Activated T-cell treated with anti-CD3 and anti-CD28 coated beads, Interleukin-2, amount 50 U/mL, for 72 hours (primary cell): ENCODE measurements around the gene TYW3. TPM values are rescaled to one million over a fixed set of nuclear protein-coding genes. Genes with fewer than 3 reads are reported as not detected.

Experiments used
- ATAC-seq, 2 donors: fragments of 150-1000 bp; cut with Tn5 transposase; replicated peaks in 1 of 2; 2 replicates each; pipeline ENCODE4 v1.10.0; 2021; ENCODE audit warnings: moderate library complexity in 2 of 2, mild to moderate bottlenecking in 1 of 2
- DNase-seq, 2 donors: peaks; one replicate each; pipeline ENCODE4 v3.0.0; 2021 to 2022; ENCODE audit warnings: mixed read lengths in 1 of 2
- H3K27ac Mint-ChIP-seq: one replicate; pipeline ENCODE4 v1.8.0; 2022; ENCODE audit warnings: mild to moderate bottlenecking, moderate library complexity, mixed read lengths
- H3K27me3 Mint-ChIP-seq: one replicate; pipeline ENCODE4 v1.8.0; 2022; ENCODE audit warnings: low read depth, mixed read lengths
- H3K36me3 Mint-ChIP-seq, 2 donors: one replicate each; pipeline ENCODE4 v1.8.0; 2022; ENCODE audit warnings: mixed read lengths in 2 of 2, mild to moderate bottlenecking in 1 of 2; ENCODE audit not compliant: insufficient read depth in 2 of 2
- H3K4me1 Mint-ChIP-seq: one replicate; pipeline ENCODE4 v1.8.0; 2022; ENCODE audit warnings: low read depth, mixed read lengths
- H3K4me3 Mint-ChIP-seq, 2 donors: one replicate each; pipeline ENCODE4 v1.8.0; 2022; ENCODE audit warnings: mild to moderate bottlenecking in 2 of 2, mixed read lengths in 2 of 2, moderate library complexity in 2 of 2
- H3K9me3 Mint-ChIP-seq, 2 donors: one replicate each; pipeline ENCODE4 v1.8.0; 2022; ENCODE audit warnings: mixed read lengths in 2 of 2
- total RNA-seq, 2 donors: library from RNA; stranded (reverse); gene quantifications; one replicate each; pipeline ENCODE4 v1.2.3, GENCODE V29; 2022

The TYW3 gene
- total RNA-seq, 2 donors from 2014 or later, result 19.4 to 22.9 TPM

GRCh38 chr1:74779750-74780149, 46.8 kb downstream of the TYW3 start:
- peaks cover 13% of the 10 kb centered on the region for H3K27me3 Mint-ChIP-seq
- no peaks in the 10 kb centered on the region for H3K4me1 Mint-ChIP-seq
- no peak for ATAC-seq
- no peaks in the 10 kb centered on the region for H3K9me3 Mint-ChIP-seq
- DNase-seq, result no peak
- no peak overlapping the region for H3K4me3 Mint-ChIP-seq
- no peaks in the 10 kb centered on the region for H3K36me3 Mint-ChIP-seq
- H3K27ac Mint-ChIP-seq, result no peak overlapping the region

- DNase-seq, result no peak
- Mint-ChIP-seq H3K36me3 (no peaks in the 10 kb centered on the region), H3K27me3 (peaks cover 13% of the 10 kb centered on the region), H3K4me1 (no peaks in the 10 kb centered on the region), H3K4me3 (no peak overlapping the region), H3K27ac (no peak overlapping the region), H3K9me3 (no peaks in the 10 kb centered on the region)
- no peak for ATAC-seq
These were observed 47.6 kb downstream of the TYW3 start for GRCh38 chr1:74780594-74780993.

GRCh38 chr1:74785944-74786343, 53.0 kb downstream of the TYW3 start:
- Mint-ChIP-seq H3K4me3 (no peak overlapping the region), H3K4me1 (no peaks in the 10 kb centered on the region), H3K9me3 (peaks cover 0 to 2% of the 10 kb centered on the region in 2 donors), H3K27ac (no peak overlapping the region), H3K36me3 (no peaks in the 10 kb centered on the region), H3K27me3 (peaks cover 8% of the 10 kb centered on the region)
- no peak for ATAC-seq
- DNase-seq, result no peak

- H3K4me3 Mint-ChIP-seq, result no peak overlapping the region
- ATAC-seq (no peak), DNase-seq (no peak)
- H3K9me3 Mint-ChIP-seq, result peaks cover 0 to 2% of the 10 kb centered on the region in 2 donors
- no peaks in the 10 kb centered on the region for H3K36me3 Mint-ChIP-seq
- no peaks in the 10 kb centered on the region for H3K4me1 Mint-ChIP-seq
- peaks cover 6% of the 10 kb centered on the region for H3K27me3 Mint-ChIP-seq
- H3K27ac Mint-ChIP-seq, result no peak overlapping the region
These were observed 57.5 kb downstream of the TYW3 start for GRCh38 chr1:74790453-74790852.

GRCh38 chr1:74791491-74791890, 58.5 kb downstream of the TYW3 start:
- Mint-ChIP-seq H3K4me1 (no peaks in the 10 kb centered on the region), H3K9me3 (peaks cover 0 to 2% of the 10 kb centered on the region in 2 donors), H3K27ac (no peak overlapping the region), H3K36me3 (no peaks in the 10 kb centered on the region), H3K4me3 (no peak overlapping the region), H3K27me3 (peaks cover 6% of the 10 kb centered on the region)
- DNase-seq, result no peak
- no peak for ATAC-seq

GRCh38 chr1:74799119-74799657, 66.2 kb downstream of the TYW3 start:
- no peak overlapping the region for H3K4me3 Mint-ChIP-seq
- H3K4me1 Mint-ChIP-seq, result no peaks in the 10 kb centered on the region
- H3K9me3 Mint-ChIP-seq, result peaks cover 2 to 8% of the 10 kb centered on the region in 2 donors
- ATAC-seq (no peak), DNase-seq (no peak)
- H3K36me3 Mint-ChIP-seq, result peaks cover 0 to 1% of the 10 kb centered on the region in 2 donors
- H3K27ac Mint-ChIP-seq, result no peak overlapping the region
- H3K27me3 Mint-ChIP-seq, result no peaks in the 10 kb centered on the region

- DNase-seq (no peak), ATAC-seq (no peak)
- Mint-ChIP-seq H3K4me3 (no peak overlapping the region), H3K4me1 (no peaks in the 10 kb centered on the region), H3K9me3 (no peaks in the 10 kb centered on the region), H3K36me3 (no peaks in the 10 kb centered on the region), H3K27ac (no peak overlapping the region), H3K27me3 (no peaks in the 10 kb centered on the region)
These were observed 78.7 kb downstream of the TYW3 start for GRCh38 chr1:74811436-74812179.

- DNase-seq (no peak), ATAC-seq (no peak)
- H3K36me3 Mint-ChIP-seq, result no peaks in the 10 kb centered on the region
- H3K4me3 Mint-ChIP-seq, result no peak overlapping the region
- H3K27ac Mint-ChIP-seq, result no peak overlapping the region
- no peaks in the 10 kb centered on the region for H3K27me3 Mint-ChIP-seq
- no peaks in the 10 kb centered on the region for H3K4me1 Mint-ChIP-seq
- no peaks in the 10 kb centered on the region for H3K9me3 Mint-ChIP-seq
These were observed 79.2 kb downstream of the TYW3 start for GRCh38 chr1:74812180-74812541.

Other genes starting within 250 kb of the TYW3 start
- gene LRRC53, start 220.5 kb upstream of the TYW3 start, total RNA-seq, result not detected
- gene ERICH3, start 59.4 kb upstream of the TYW3 start, total RNA-seq, result not detected
- gene CRYZ, start 102 bp upstream of the TYW3 start, total RNA-seq, result 10 to 100 TPM; 15.6 to 19.5 TPM